ENCODE results near the gene DPH1. TPM values are rescaled to one million over a fixed set of nuclear protein-coding genes. Genes with fewer than 3 reads are reported as not detected.

Gene DPH1
- total RNA-seq, 4 donors from 2014 or later, result 47.2 to 59.9 (median 57.7) TPM

GRCh38 chr17:2022647-2023240, 7.2 kb upstream of the DPH1 start:
- in situ Hi-C loops (cut with MboI; ENCODE audit: low sequenced_read_pairs in 4 of 4), result loop anchor here in 2 of 4 donors (10.0 kb wide), 2 partner anchors 108 to 118 kb away; no protein-coding TSS in a partner anchor
- Histone ChIP-seq H3K4me1 (peaks cover 12 to 21% of the 10 kb centered on the region in 2 donors), H3K27ac (no peak overlapping the region), H3K4me3 (no peak overlapping the region), H3K9me3 (no peaks in the 10 kb centered on the region), H3K36me3 (no peaks in the 10 kb centered on the region), H3K27me3 (no peaks in the 10 kb centered on the region)
- TF ChIP-seq CTCF (IDR thresholded peaks at IDR 0.05 in 4 of 5, conservative IDR thresholded peaks at IDR 0.05 in 1 of 5) (no peak), POLR2A (IDR thresholded peaks at IDR 0.05) (no peak)
- ATAC-seq (no peak), DNase-seq (no peak)
- intact Hi-C loops (cut with DNase I; ENCODE audit: low total_unique reads), result no loop called here

DNA sequence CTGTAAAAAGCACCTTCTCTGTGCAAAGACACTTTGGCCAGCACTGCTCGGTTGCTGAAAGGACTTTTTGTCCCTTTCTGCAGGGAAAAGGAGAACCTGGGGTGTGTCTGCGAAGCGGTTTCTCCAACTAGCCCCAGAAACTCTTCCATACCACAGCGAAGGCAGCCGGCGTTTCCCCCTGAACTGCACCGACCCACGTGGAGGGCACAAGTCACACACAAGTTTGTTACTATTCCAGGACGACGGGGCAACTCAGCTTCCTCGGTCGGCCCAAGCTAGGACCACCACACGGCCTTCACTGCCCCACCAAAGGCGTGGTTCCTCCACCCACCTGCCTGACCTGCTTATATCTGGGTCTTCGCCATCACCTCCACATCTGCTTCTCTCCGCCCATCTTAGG, 6.7 kb upstream of the DPH1 start:
- TF ChIP-seq CTCF (IDR thresholded peaks at IDR 0.05 in 4 of 5, conservative IDR thresholded peaks at IDR 0.05 in 1 of 5) (no peak), POLR2A (IDR thresholded peaks at IDR 0.05) (no peak)
- in situ Hi-C loops (cut with MboI; ENCODE audit: low sequenced_read_pairs in 4 of 4), result loop anchor here in 2 of 4 donors (10.0 kb wide), 2 partner anchors 108 to 118 kb away; no protein-coding TSS in a partner anchor
- Histone ChIP-seq H3K4me3 (peak overlapping the region in 1 of 4 donors; percentile 62), H3K4me1 (peaks cover 12 to 21% of the 10 kb centered on the region in 2 donors), H3K27me3 (no peaks in the 10 kb centered on the region), H3K9me3 (no peaks in the 10 kb centered on the region), H3K36me3 (no peaks in the 10 kb centered on the region), H3K27ac (no peak overlapping the region)
- no peak for DNase-seq
- intact Hi-C loops (cut with DNase I; ENCODE audit: low total_unique reads), result no loop called here
- no peak for ATAC-seq

DNA sequence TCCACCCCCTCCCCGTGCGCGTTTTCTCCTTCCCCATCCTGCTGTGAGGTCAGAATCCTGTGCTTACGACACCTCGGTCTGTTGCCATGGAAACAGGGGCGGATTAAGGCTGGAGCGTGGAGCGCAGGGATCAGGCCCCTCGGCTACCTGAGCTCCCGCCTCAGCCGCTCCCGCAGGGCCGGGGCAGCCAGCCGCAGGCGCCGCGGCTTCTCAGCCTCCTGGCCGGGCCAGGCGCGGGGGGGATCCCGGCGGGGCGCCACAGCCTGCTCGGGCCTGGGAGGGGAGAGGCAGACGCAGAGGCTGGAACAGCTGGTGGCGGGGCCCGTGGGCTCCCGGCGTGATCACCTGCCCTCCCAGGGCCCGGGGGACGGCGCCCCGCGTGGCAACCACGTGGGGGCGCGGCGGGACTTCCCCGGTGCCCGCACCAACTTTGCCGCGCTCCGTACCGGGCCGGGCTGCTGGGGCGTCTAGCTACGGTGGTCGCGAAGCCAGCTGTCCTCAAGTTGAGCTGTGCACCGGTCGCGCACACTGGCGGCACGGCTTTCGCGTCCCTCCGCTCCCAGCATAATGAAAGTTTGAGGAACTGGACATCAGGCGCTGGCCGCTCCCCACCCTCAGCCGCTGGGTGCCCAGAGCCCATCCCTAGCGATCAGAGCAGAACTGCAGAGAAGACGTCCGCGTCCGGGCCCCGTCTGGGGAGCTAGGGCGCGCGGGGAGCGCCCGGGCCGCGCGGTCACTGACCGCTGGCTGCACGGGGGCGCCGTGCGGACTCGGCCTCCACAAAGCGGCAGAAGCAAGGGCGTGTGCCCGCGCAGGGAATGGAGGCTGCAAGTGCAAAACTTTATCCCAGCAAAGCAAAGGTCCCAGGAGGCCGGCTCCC, 6.0 kb upstream of the DPH1 start:
- peaks cover 12 to 21% of the 10 kb centered on the region in 2 donors for H3K4me1 ChIP-seq
- H3K27ac ChIP-seq, result peak overlapping the region; percentile 65 to 79 (median 74)
- DNase-seq (no peak), ATAC-seq (peak; percentile 27)
- in situ Hi-C loops (cut with MboI; ENCODE audit: low sequenced_read_pairs in 4 of 4), result loop anchor here in 2 of 4 donors (10.0 kb wide), 2 partner anchors 109 to 119 kb away; no protein-coding TSS in a partner anchor
- peak in 1 of 5 experiments; percentile 12 for TF ChIP-seq CTCF (IDR thresholded peaks at IDR 0.05 in 4 of 5, conservative IDR thresholded peaks at IDR 0.05 in 1 of 5)
- no peak for TF ChIP-seq POLR2A (IDR thresholded peaks at IDR 0.05)
- H3K36me3 ChIP-seq, result no peaks in the 10 kb centered on the region
- no peaks in the 10 kb centered on the region for H3K9me3 ChIP-seq
- H3K4me3 ChIP-seq, result peak overlapping the region; percentile 60 to 75 (median 63)
- intact Hi-C loops (cut with DNase I; ENCODE audit: low total_unique reads), result no loop called here
- no peaks in the 10 kb centered on the region for H3K27me3 ChIP-seq

DNA sequence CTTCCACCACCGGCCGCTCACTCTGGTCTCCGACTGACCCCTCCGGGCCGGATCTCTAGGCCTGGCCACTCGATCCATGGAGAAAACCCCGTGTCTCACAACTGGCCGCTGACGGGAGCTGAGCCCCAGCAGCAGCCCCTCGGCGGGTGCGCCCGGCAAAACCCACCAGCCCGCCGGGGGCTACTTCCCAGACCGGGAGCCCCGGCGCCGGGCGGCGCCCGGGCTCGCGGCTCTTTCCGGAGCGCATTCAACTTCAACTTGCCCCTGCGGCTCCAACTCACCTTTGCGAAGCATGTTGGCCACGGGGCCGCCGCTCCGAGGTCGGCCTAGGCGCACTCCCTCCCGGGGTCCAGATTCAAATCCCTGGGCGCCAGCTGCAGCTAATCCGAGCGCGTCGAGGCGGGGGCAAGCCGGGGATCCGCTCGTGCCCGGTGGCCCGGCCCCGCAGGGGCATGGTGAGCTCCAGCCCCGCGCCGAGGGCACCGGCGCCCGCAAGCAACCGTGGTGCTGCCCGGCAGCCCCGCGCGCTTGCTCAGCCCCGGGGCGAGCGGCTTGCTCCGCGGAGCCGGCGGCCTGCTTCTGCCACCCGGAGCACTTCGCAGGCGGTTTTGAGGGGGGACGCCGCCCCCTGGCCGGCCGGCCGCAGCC, 5.3 kb upstream of the DPH1 start:
- in situ Hi-C loops (cut with MboI; ENCODE audit: low sequenced_read_pairs in 4 of 4), result loop anchor here (5.0 to 25.0 kb wide), 5 partner anchors 110 to 362 kb away; partner anchors contain the start of gene PRPF8 (in 1 of the 4)

More for the DNA sequence above, 5.3 kb upstream of the DPH1 start:
- intact Hi-C loops (cut with DNase I; ENCODE audit: low total_unique reads), result no loop called here
- peaks cover 15 to 21% of the 10 kb centered on the region in 2 donors for H3K4me1 ChIP-seq
- peak overlapping the region; percentile 65 to 79 (median 74) for H3K27ac ChIP-seq
- ATAC-seq (peak in 1 of 2 donors; percentile 7), DNase-seq (no peak)
- H3K9me3 ChIP-seq, result no peaks in the 10 kb centered on the region
- peak overlapping the region; percentile 60 to 75 (median 63) for H3K4me3 ChIP-seq
- no peaks in the 10 kb centered on the region for H3K27me3 ChIP-seq
- TF ChIP-seq CTCF (IDR thresholded peaks at IDR 0.05 in 4 of 5, conservative IDR thresholded peaks at IDR 0.05 in 1 of 5), result no peak
- TF ChIP-seq POLR2A (IDR thresholded peaks at IDR 0.05), result no peak
- no peaks in the 10 kb centered on the region for H3K36me3 ChIP-seq
